ENCODE measurements around the gene FTO.

FTO gene

GRCh38 chr16:53821957-53822625 is 118.1 kb downstream of the FTO start:
- CTCF ChIA-PET = interaction anchor here (1.0 to 2.1 kb wide), 5 partner anchors 11 to 1115 kb away, joined by 3 to 12 read pairs (median 3); no protein-coding TSS in a partner anchor
- H3K4me3 ChIP-seq (ENCODE audit: low read depth, low read length) = no peak overlapping the region
- POLR2A ChIA-PET = interaction anchor here (0.8 to 1.2 kb wide), 3 partner anchors 13 to 47 kb away, joined by 4 to 6 read pairs (median 4); no protein-coding TSS in a partner anchor
- TF ChIP-seq CTCF (IDR thresholded peaks at IDR 0.05; ENCODE audit: insufficient read depth, low read length, missing control alignments) = no peak
- peak; percentile 65 for DNase-seq (ENCODE audit: low read depth, low spot score)

- no peak for TF ChIP-seq CTCF (IDR thresholded peaks at IDR 0.05; ENCODE audit: insufficient read depth, low read length, missing control alignments)
- ChIA-PET POLR2A (interaction anchor here (0.7 kb wide), 1 partner anchor 39 kb away, joined by 3 read pairs; no protein-coding TSS in a partner anchor), CTCF (interaction anchor here (0.8 to 2.1 kb wide), 5 partner anchors 23 to 1114 kb away, joined by 3 to 12 read pairs (median 3); no protein-coding TSS in a partner anchor)
- no peak for DNase-seq (ENCODE audit: low read depth, low spot score)
- no peak overlapping the region for H3K4me3 ChIP-seq (ENCODE audit: low read depth, low read length)
Observed at GRCh38 chr16:53822936-53823529, 119.1 kb downstream of the FTO start.

- CTCF ChIA-PET = no interaction called here
- POLR2A ChIA-PET = no interaction called here
- no peak for TF ChIP-seq CTCF (IDR thresholded peaks at IDR 0.05; ENCODE audit: insufficient read depth, low read length, missing control alignments)
- no peak overlapping the region for H3K4me3 ChIP-seq (ENCODE audit: low read depth, low read length)
- no peak for DNase-seq (ENCODE audit: low read depth, low spot score)
Observed at GRCh38 chr16:53826658-53827057, 122.7 kb downstream of the FTO start.

GRCh38 chr16:53827741-53828140 is 123.8 kb downstream of the FTO start:
- H3K4me3 ChIP-seq (ENCODE audit: low read depth, low read length) = no peak overlapping the region
- CTCF ChIA-PET = no interaction called here
- no peak for TF ChIP-seq CTCF (IDR thresholded peaks at IDR 0.05; ENCODE audit: insufficient read depth, low read length, missing control alignments)
- POLR2A ChIA-PET = no interaction called here
- DNase-seq (ENCODE audit: low read depth, low spot score) = no peak

GRCh38 chr16:53829186-53829747 is 125.3 kb downstream of the FTO start:
- CTCF ChIA-PET = interaction anchor here (0.8 kb wide), 1 partner anchor 16 kb away, joined by 3 read pairs; no protein-coding TSS in a partner anchor
- POLR2A ChIA-PET = no interaction called here
- H3K4me3 ChIP-seq (ENCODE audit: low read depth, low read length) = no peak overlapping the region
- DNase-seq (ENCODE audit: low read depth, low spot score) = no peak
- no peak for TF ChIP-seq CTCF (IDR thresholded peaks at IDR 0.05; ENCODE audit: insufficient read depth, low read length, missing control alignments)

GRCh38 chr16:53832896-53833544 is 129.1 kb downstream of the FTO start:
- H3K4me3 ChIP-seq (ENCODE audit: low read depth, low read length) = no peak overlapping the region
- no peak for TF ChIP-seq CTCF (IDR thresholded peaks at IDR 0.05; ENCODE audit: insufficient read depth, low read length, missing control alignments)
- CTCF ChIA-PET = interaction anchor here (0.6 to 1.5 kb wide), 2 partner anchors 9 to 16 kb away, joined by 3 to 5 read pairs; no protein-coding TSS in a partner anchor
- no peak for DNase-seq (ENCODE audit: low read depth, low spot score)
- POLR2A ChIA-PET = no interaction called here
